ENCODE measurements around the gene SMURF1.

DNA sequence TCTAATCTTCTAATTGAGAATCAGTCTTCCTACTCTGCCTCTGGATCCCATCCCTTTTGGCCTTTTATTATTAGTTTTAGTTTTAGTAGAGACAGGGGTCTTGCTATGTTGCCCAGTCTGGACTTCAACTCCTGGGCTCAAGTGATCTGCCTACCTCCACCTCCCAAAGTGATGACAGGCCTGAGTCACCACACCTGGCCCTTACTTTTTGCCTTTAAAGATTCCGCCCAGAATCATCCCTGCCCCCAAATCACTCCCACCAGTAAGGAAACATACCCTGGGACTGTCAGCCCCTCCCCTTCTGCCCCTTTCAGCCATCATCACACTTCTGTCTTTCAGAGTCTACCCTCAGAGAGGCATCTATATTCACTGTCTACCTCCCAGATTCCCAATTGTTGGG, 45.3 kb upstream of the SMURF1 start:
- TF ChIP-seq, protein P1, sequence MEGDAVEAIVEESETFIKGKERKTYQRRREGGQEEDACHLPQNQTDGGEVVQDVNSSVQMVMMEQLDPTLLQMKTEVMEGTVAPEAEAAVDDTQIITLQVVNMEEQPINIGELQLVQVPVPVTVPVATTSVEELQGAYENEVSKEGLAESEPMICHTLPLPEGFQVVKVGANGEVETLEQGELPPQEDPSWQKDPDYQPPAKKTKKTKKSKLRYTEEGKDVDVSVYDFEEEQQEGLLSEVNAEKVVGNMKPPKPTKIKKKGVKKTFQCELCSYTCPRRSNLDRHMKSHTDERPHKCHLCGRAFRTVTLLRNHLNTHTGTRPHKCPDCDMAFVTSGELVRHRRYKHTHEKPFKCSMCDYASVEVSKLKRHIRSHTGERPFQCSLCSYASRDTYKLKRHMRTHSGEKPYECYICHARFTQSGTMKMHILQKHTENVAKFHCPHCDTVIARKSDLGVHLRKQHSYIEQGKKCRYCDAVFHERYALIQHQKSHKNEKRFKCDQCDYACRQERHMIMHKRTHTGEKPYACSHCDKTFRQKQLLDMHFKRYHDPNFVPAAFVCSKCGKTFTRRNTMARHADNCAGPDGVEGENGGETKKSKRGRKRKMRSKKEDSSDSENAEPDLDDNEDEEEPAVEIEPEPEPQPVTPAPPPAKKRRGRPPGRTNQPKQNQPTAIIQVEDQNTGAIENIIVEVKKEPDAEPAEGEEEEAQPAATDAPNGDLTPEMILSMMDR (IDR thresholded peaks at IDR 0.05; ENCODE audit: low read length): no peak
- TF ChIP-seq EZH2 (IDR thresholded peaks at IDR 0.05; ENCODE audit: borderline replicate concordance, low read length): no peak
